H4 (cell line): Measurements from ENCODE around the gene CPN2. TPM values are rescaled to one million over a fixed set of nuclear protein-coding genes. Genes with fewer than 3 reads are reported as not detected.

Source experiments
- DNase-seq: peaks from one replicate; pipeline ENCODE4 v3.0.0-alpha.2; 2015; ENCODE audit warnings: low spot score
- total RNA-seq: library from RNA; depleted of rRNA; stranded (reverse); fragments of >200 nt; shearing (Covaris generic); gene quantifications from 2 replicates; pipeline ENCODE4 v1.2.3, GENCODE V29; 2014; rRNA removed

CPN2 gene
- total RNA-seq, 1 experiment from 2014 or later, result not detected

DNA sequence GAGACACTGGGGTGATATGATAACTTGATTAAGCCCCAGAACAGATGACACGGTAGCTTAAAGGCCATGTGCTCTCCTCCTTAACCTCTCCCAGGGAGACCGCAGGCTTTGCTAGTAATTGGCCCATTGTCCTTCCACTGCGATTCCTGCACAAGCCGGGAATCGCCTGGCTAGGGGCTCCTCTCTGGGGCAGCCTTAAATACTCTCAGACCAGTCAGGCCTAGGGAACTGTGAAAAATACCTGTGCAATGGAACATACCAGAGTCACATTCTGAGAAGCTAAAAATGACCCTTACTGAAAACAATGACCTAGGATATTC, 56.3 kb downstream of the CPN2 start:
- DNase-seq, result no peak

DNA sequence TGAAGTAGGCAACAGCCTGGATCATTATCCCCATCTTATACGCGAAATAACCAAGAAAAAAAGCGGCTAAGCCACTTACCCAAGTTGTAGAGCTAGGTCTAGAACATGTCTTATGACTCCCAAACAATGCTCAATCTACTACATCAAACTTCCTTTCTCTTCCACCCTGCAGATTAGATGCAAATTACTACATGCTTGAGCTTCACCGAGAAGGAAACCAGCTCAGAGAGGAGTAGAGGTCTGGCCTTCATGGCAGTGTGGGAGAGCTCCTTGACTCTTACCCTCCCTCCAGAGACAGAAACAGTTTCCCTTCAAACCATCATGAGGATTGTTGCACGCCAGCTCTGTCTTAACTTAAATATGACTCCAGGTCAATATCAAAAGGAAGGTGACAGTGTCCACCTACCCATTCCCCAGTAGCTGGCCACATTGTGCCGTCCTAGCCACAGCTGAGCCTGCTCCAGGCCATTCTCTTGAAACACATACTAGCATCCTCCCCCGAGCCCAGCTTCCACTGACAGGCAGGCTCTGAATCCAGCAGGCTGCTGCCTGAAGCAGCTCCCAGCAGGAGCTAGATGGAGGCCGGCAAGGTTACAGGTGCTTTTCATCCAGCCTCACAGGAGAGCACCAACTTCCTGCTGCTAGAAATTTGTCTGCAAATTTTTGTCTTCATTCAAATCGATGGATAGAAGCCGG, 56.8 kb downstream of the CPN2 start:
- no peak for DNase-seq

DNA sequence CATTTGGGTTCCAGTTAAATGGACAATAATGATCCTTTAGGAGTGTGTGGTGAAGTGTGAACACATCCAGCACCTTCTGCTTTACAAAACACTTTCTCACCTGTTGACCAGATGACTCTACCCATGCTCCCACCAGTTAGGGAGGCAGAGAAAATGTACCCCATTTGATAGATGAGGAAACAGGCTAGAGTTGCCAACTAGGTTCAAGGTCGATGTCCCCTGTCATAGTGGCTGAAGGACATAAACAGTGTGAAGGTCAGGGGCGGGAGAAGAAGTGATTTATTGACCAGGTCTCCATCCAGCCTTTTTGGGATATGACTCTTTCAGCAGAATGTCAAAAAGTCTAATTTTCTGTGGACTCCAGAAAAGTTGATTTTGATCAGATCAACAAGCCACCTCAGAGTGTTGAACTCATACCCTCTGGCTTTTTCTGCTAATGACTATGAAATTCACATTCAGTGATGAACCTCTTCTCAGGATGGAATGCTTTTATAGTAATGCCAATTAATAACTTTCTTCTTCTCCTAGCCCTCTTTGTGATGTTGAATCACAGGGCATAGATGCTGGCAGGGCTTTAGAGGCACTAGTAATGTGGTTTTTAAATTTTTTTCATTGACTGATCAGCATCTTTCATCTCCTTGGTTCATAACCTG, 57.5 kb downstream of the CPN2 start:
- no peak for DNase-seq

DNA sequence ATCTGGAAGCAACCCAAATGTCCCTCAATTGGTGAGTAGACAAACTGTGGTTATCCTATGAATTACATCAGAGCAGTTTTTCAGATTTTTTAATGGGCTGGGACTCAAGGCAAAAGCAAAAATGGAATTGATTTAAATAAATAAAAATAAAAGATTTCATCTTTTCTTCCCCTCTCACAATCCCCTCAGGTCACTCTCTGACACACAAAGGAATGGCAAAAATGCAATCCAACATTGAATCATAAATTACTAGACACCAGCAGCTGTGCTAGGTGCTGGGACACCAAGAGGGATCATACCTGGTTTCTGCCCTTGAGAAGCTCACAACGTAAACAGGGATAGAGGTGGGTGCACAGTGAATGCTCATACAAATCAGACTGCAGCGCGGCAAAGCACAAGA, 58.8 kb downstream of the CPN2 start:
- no peak for DNase-seq

Other genes with a start within 250 kb of the CPN2 start
- 19.3 and 22.5 TPM in 2 replicates for gene HES1, start 215.2 kb downstream of the CPN2 start, total RNA-seq
- gene LRRC15, start 18.4 kb upstream of the CPN2 start, total RNA-seq, result 5.8 and 6.0 TPM in 2 replicates
- not detected in 2 replicates for gene GP5, start 47.9 kb upstream of the CPN2 start, total RNA-seq
- 66.1 and 83.2 TPM in 2 replicates for gene ATP13A3, start 135.7 kb upstream of the CPN2 start, total RNA-seq